ENCODE measurements around the gene RETNLB. TPM values are rescaled to one million over a fixed set of nuclear protein-coding genes. Genes with fewer than 3 reads are reported as not detected.

RETNLB gene
- polyA plus RNA-seq, 2 donors = not detected

GRCh38 chr3:108713009-108713516 is 44.1 kb downstream of the RETNLB start:
- 84 to 86% methylated on average over 5 of the region's 5 CpGs for WGBS, 2 donors
- no peaks in the 10 kb centered on the region for H3K36me3 ChIP-seq (ENCODE audit: control insufficient read depth in 2 of 2, insufficient read depth in 2 of 2, low read length in 1 of 2)
- H3K4me1 ChIP-seq (ENCODE audit: control insufficient read depth in 2 of 2, insufficient read depth in 2 of 2, low read length in 1 of 2) = no peaks in the 10 kb centered on the region
- no peak overlapping the region for H3K27ac ChIP-seq (ENCODE audit: low read depth in 2 of 2, low read length in 1 of 2)
- no peaks in the 10 kb centered on the region for H3K27me3 ChIP-seq (ENCODE audit: control insufficient read depth in 1 of 2, insufficient read depth in 2 of 2, low read length in 2 of 2)
- no peaks in the 10 kb centered on the region for H3K9me3 ChIP-seq (ENCODE audit: control insufficient read depth in 2 of 2, insufficient read depth in 1 of 2, low read depth in 1 of 2, low read length in 1 of 2)
- no peak overlapping the region for H3K4me3 ChIP-seq (ENCODE audit: low read depth in 1 of 2, low read length in 2 of 2)

Other genes starting within 250 kb of the RETNLB start
- under 1 TPM; 0.01 to 0.02 TPM for gene MYH15, start 246.8 kb downstream of the RETNLB start, polyA plus RNA-seq
- gene CIP2A, start 168.0 kb downstream of the RETNLB start, polyA plus RNA-seq = 1 to 10 TPM; 2.4 to 2.6 TPM
- gene DZIP3, start 167.7 kb downstream of the RETNLB start, polyA plus RNA-seq = 1 to 10 TPM; 1.1 to 1.4 TPM
- under 1 TPM; 0.13 to 0.20 TPM for gene TRAT1, start 65.4 kb upstream of the RETNLB start, polyA plus RNA-seq
- gene GUCA1C, start 196.5 kb upstream of the RETNLB start, polyA plus RNA-seq = not detected